NCI-H128 (cell line): ENCODE data around the gene PDE7B.

ENCODE experiments used
- DNase-seq: peaks from one replicate; lab custom pipeline; 2025; ENCODE audit not compliant: unreplicated experiment; lab: John Stamatoyannopoulos, UW

The PDE7B gene

GRCh38 chr6:135851442-135852271, at the start of gene PDE7B:
Gene PDE7B, plus strand, starts transcription at chr6:135851701.
- DNase-seq, result no peak

- DNase-seq, result no peak
Measured at GRCh38 chr6:135801755-135802465, 49.6 kb upstream of the PDE7B start.

GRCh38 chr6:135810486-135810885, 41.0 kb upstream of the PDE7B start:
- no peak for DNase-seq

DNA sequence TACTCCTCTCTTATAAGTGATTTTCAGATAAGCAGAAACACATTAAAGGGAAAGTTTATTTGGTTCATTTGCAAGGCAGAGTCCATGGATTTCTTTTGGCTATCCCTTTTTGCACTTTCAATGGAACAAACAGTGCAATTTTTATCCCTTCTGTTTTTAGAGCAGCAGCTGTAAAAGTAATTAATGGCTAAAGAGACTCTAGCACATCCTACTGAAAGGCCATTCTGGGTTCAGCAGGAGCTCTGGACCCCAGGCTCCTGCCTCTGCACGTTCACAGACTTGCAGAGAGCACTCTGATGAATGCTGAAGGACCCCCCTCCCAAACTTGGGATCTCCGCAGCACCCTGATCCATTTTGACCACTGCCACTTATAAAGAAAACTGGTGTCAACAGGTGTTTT, 40.3 kb upstream of the PDE7B start:
- no peak for DNase-seq

DNA sequence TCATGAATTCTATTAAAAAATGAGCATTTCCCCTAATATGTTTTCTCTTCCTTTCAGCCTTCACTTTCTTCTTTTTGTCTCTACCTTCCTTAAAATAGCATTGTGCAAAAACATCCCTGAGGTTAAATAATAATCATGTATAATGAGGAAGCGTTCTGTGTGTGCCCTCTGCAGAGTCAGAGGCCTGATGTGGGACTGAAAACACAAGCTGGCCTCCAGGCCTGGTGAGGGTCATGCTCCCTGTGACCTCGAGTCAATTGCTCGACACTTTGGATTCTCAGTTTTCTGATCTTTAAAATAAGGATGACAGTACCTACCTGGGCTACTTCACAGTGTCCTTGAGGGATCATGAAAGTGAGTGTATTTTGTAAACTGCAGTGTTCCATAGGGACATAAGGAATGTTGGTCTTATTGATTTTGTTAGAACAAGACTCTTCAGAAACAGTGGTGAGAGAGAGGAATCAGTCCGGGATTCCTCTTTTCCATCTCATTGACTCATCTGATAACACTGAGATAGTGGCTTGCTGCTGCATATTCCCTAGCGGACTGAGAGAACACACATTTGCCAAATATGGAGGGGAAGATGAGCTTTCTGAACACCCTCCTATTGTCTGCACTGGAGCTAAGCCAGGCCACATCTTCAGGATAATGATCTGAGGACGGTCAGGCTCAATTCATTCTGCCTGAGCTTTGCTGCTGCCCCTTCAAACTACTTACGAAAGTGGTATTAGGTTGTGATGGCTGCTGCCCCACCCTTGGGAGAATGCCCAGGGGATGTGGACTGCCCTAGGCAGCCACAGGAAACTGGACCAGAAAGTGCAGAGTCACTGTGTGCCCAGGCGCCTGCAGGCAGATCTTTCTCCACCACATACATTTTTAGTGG, 39.6 kb upstream of the PDE7B start:
- no peak for DNase-seq

DNA sequence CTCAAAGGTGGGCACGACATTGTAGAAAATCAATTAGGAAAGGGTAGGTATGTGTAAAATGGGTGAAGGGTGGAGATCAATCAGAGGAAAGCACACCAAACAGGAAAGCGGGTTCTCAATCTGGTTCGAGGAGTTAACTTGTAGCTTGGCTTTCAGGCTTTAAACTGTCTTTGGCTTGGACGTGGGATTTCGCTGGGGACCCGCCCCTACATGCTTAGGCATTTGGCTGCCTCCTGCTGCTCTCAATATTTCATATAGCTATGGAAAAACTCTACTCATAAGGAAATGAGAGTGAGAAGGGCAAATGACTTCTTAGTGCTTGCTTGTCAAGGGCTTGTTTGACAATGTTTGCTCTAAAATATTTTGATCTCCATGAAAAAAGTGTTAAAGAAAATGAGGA, 38.1 kb upstream of the PDE7B start:
- DNase-seq, result no peak

DNA sequence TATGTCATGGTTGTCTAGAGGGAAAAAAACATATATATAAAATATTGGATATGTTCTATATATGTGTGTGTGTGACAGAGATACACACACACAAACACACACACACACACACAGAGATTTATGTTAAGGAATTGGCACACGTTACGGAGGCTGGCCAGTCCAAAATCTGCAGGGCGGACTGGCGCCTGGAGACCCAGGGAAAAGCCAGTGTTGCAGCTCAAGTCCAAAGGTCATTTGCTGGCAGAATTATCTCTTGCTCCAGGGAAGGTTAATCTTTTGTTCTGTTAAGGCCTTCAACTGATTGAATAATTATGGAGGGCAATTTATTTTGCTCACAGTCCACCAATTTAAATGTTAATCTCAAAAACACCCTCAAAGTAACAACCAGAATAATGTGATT, 37.5 kb upstream of the PDE7B start:
- no peak for DNase-seq

DNA sequence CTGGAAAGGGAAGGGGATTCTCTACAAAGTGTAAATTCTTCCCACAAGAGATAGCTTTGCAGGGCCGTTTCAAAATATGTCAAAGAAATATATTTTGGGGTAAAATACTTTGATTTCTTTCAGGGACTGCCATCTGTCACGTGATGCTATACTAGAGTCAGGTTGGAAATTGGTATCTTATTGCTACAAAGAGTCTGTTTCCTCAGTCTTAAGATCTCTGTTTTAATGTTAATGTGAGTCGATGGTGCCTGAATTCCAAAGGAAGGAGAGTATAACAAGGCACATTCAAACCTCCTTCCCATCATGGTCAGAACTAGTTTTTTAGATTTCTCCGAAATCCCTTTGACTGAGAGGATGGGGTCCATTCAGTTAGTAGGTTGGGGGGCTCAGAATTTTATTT, 36.3 kb upstream of the PDE7B start:
- no peak for DNase-seq

- no peak for DNase-seq
Measured at GRCh38 chr6:135817035-135817434, 34.5 kb upstream of the PDE7B start.

DNA sequence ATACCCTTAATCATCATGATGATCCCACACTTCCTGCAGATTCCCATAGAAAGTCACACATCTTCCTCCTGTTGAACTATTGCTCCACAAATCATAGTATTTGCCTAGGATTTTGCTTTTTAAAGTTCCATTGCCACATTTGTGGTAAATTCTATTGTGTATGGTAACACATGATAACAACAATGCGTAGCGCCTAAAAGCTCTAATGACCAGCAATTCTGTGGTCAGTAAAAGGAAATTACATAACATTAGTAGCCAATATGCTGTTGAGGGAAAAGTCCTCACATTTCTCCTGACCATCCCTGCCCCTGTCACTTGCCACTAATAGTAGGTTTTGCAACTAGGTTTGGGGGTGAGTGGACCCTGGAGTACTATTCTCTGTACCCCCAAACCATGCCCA, 31.8 kb upstream of the PDE7B start:
- DNase-seq, result no peak

DNA sequence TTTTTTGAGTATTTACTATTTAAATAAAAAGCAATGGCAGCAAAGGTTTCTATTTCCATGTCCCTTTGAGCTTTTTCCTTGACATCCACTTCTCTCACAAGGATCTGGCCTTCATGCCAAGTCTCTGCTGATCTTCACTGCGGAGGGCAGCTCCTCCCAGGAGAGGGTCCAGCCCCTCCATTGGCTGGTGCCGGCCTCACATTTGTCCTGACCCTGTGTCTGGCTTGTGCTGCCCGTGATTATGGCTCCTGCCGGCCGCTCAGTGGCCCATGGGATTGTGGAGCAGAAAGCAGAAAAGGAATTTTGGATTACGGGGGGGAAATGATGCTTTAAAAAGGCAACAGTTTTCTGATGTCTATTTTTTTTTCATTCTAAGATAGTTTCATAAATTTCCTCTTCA, 31.2 kb upstream of the PDE7B start:
- no peak for DNase-seq

DNA sequence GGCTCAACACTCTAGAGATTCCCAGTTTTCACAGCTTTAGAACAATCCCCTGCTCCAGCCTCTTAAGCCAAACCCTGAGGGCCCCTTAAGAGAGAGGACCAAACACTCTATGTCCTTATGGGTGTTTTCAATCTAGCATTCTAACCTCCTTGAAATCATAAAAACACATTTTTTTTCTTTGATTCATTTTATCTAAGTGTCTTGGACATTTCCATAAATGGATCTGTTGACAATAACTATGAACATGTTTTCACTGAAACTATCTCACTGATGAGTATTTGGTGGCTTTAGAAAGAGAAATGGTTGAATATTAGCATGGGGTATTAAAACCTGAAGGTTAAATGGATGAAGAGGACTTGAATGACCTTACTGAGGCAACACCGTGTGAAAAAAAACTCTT, 27.6 kb upstream of the PDE7B start:
- no peak for DNase-seq

GRCh38 chr6:135826236-135826804, 25.2 kb upstream of the PDE7B start:
- no peak for DNase-seq

GRCh38 chr6:135828021-135828420, 23.5 kb upstream of the PDE7B start:
- DNase-seq, result no peak

GRCh38 chr6:135830452-135830881, 21.0 kb upstream of the PDE7B start:
- no peak for DNase-seq

DNA sequence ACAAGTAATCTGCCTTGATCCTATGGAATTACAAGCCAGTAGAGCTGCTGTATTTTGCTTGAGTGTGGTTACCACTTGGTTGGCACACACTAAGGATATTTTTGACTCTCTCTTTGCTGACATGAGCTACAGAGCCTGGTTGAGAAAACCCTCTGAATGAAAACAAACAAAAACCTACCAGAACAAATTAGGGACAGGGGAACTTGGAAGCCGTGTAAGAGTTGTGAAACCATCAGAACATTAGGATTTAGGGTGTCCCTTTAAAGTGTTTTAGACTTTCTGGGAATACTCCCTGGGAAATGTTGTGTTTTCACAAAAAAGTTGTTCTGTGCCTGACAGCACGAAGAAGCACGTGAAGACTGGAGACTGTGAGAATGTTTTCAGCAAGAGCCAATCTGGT, 20.5 kb upstream of the PDE7B start:
- DNase-seq, result no peak

GRCh38 chr6:135832166-135832565, 19.3 kb upstream of the PDE7B start:
- no peak for DNase-seq

DNA sequence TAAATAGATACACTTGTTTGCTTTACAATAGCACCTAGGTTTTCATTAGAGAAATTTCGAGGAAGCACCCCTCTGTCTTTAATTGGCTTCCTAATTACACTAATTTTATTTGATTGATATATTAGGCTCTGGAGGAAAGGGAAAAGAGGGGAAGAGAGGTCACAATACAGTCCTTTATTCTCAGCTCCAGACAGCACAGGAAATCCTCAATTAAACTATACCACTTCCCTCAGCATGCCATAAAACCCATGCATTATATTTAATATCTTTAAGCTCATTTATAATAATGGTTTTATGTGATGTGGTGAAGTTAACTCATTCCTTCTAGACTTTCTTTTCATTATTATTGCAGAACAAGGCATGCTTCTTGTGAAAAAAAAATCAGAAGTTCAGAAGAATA, 17.7 kb upstream of the PDE7B start:
- no peak for DNase-seq

GRCh38 chr6:135837735-135838449, 13.6 kb upstream of the PDE7B start:
- no peak for DNase-seq

DNA sequence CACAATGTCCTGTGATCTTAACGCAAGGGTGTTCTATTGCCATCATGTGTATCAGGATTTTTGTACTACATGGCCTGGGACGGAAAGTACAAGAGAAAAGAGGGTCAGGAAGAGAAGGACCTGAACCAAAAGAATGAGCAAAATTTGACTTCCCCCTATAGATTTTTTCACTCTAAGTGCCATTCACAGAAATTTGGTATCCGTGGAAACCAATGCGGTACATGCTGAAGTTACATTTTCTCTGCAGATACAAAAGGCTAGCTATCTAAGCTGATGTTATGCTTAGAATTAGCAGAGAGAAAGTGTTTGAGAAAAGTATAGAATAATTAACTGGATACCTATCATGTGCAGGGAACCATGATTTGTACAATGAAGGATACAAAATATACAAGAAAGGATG, 12.4 kb upstream of the PDE7B start:
- no peak for DNase-seq
